IPS-15b (cell line): ENCODE results near the gene FAM83D.

ENCODE experiments used
- H3K27me3 ChIP-seq: one replicate; pipeline ENCODE4 v1.6.1; 2013; ENCODE audit warnings: low read length; ENCODE audit not compliant: control insufficient read depth, insufficient read depth
- H3K36me3 ChIP-seq: one replicate; pipeline ENCODE4 v1.6.1; 2013; ENCODE audit warnings: low read length; ENCODE audit not compliant: control insufficient read depth, insufficient read depth
- H3K4me1 ChIP-seq: one replicate; pipeline ENCODE4 v1.6.1; 2013; ENCODE audit warnings: mild to moderate bottlenecking, low read length; ENCODE audit not compliant: control insufficient read depth, insufficient read depth
- H3K4me3 ChIP-seq: one replicate; pipeline ENCODE4 v1.5.1; 2013; ENCODE audit warnings: low read depth, low read length
- H3K9ac ChIP-seq: one replicate; pipeline ENCODE4 v1.6.1; 2013; ENCODE audit warnings: low read depth, mild to moderate bottlenecking, low read length
- H3K9me3 ChIP-seq: one replicate; pipeline ENCODE4 v1.6.1; 2013; ENCODE audit warnings: mild to moderate bottlenecking, low read length; ENCODE audit not compliant: control insufficient read depth, insufficient read depth

Gene FAM83D

DNA sequence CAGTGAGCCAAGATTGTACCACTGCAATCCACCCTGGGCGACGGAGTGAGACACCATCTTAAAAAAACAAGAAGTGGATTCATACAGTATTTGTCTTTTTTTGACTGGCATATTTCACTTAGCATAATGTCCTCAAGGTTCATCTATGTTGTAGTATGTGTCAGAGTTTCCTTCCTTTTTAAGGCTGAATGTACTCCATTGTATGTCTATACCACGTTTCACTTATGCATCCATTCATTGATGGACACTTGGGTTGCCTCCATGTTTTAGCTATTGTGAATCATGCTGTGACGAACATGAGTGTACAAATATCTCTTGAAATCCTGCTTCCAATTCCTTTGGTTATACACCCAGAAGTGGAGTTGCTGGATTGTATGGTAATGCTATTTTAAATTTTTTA lies 28.9 kb upstream of the FAM83D start:
- Histone ChIP-seq H3K27me3 (no peaks in the 10 kb centered on the region), H3K9ac (no peak overlapping the region), H3K4me3 (no peak overlapping the region), H3K9me3 (no peaks in the 10 kb centered on the region), H3K4me1 (peaks cover 8% of the 10 kb centered on the region), H3K36me3 (no peaks in the 10 kb centered on the region)

DNA sequence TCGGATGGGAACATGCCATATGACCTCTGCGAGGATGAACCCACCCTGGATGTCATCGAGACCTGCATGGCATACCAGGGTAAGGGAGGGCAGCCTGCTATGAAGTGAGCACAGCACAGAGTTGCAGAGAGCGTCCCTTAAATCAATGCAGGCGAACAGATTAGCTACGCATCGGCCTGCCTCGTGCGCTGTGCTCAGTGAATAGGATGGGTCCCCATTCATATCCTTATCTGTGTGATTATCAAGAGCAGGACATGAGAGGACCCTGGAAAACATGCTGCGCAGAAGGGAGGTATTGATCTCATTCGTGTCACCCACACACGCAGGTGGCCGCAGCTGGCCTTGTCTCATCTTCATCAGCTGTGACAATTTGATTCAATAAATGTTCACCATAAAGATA lies 25.6 kb upstream of the FAM83D start:
- Histone ChIP-seq H3K4me3 (no peak overlapping the region), H3K27me3 (no peaks in the 10 kb centered on the region), H3K9ac (no peak overlapping the region), H3K9me3 (no peaks in the 10 kb centered on the region), H3K36me3 (peaks cover 6% of the 10 kb centered on the region), H3K4me1 (no peaks in the 10 kb centered on the region)

DNA sequence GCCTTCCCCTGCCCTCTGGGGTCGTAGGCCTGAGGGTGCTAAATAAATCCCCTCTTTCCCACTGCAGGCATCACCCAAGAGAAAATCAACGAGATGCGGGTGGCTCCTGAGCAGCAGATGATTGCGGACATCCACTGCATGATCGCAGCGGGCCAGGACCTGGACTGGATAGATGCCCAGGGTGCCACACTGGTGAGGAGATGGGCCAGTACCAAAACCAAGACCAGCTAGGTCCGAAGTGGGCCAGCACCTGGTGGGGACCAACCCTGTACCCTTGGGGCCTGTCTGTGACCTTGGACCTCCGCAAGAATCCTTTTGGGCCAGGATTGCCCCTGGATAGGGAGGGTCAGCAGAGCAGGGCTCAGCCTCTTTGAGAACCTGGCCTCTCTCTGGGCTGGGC lies 23.6 kb upstream of the FAM83D start:
- Histone ChIP-seq H3K36me3 (peaks cover 6% of the 10 kb centered on the region), H3K4me1 (no peaks in the 10 kb centered on the region), H3K9me3 (no peaks in the 10 kb centered on the region), H3K9ac (no peak overlapping the region), H3K4me3 (no peak overlapping the region), H3K27me3 (no peaks in the 10 kb centered on the region)

DNA sequence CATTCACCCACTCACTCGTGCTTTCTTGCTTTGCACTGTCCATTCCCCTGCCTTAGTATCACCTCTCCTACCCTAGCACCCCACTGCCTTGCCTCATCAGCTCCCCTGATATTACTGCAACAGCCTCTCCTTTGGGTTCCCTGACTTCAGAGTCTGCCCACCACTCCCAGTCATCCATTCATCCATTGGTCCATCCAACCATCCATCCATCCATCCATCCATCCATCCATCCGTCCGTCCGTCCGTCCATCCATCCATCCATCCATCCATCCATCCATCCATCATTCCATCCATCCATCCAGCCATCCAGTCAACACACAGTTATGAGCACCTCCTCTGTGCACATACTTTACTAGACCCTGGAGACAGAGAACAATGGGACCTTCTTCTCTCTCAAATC lies 22.9 kb upstream of the FAM83D start:
- H3K36me3 ChIP-seq = peaks cover 6% of the 10 kb centered on the region

DNA sequence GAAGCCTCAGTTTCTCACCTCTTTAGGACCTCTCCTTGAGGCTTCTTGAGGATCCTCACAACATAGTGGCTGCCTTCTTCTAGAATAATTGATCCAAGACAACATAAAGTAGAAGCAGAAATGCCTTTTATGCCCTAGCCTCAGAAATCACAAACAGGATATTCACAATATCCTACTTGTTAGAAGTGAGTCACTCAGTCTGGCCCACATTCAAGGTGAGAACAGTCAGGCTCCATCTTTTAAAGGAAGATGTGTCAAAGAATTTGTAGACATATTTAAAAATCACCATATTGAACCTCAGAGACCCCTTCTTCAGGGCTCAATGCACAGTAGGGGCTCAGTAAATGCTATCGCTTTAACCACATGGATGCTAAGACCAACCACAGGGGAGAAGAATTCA lies 20.8 kb upstream of the FAM83D start:
- Histone ChIP-seq H3K4me3 (no peak overlapping the region), H3K36me3 (peaks cover 6% of the 10 kb centered on the region), H3K27me3 (no peaks in the 10 kb centered on the region), H3K4me1 (no peaks in the 10 kb centered on the region), H3K9ac (no peak overlapping the region), H3K9me3 (no peaks in the 10 kb centered on the region)

More for the DNA sequence above, 22.9 kb upstream of the FAM83D start:
- no peaks in the 10 kb centered on the region for H3K4me1 ChIP-seq
- H3K9me3 ChIP-seq = no peaks in the 10 kb centered on the region
- H3K9ac ChIP-seq = no peak overlapping the region
- H3K27me3 ChIP-seq = no peaks in the 10 kb centered on the region
- no peak overlapping the region for H3K4me3 ChIP-seq

DNA sequence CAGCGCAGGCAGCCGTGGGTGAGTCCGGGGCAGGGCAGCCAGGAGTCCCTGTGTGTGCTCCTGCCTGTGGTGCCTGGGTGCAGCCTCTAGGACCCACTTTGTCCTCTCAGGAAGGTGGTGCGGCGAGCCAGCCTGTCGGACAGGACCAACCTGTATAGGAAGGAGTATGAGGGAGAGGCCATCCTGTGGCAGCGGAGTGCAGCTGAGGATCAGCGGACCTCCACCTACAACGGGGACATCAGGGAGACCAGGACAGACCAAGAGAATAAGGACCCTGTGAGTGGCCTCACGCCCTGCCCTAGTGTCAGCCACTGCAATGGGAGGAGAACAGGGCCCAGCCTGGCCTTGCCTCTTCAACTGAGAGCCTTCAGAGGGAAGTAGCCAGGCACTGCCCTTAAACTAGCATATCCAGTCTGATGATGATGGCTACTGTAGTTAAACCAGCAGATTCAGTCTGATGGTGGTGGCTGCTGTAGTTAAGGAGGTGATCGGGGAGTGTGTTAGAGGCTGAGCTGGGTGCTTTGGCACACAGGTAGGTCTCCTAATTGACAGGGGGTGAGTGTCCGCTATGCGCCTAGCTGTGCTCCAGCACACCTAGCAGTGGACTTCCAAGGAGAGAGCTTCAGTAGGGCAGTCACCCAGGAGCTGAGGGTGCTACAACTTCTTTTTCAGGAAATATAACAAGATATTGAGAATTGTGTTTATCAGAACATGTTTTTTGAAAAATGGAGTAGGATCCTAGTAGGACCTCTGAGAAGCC lies 18.1 kb upstream of the FAM83D start:
- H3K9me3 ChIP-seq = no peaks in the 10 kb centered on the region
- peaks cover 6% of the 10 kb centered on the region for H3K36me3 ChIP-seq
- no peak overlapping the region for H3K9ac ChIP-seq
- no peak overlapping the region for H3K4me3 ChIP-seq
- no peaks in the 10 kb centered on the region for H3K4me1 ChIP-seq
- H3K27me3 ChIP-seq = no peaks in the 10 kb centered on the region

DNA sequence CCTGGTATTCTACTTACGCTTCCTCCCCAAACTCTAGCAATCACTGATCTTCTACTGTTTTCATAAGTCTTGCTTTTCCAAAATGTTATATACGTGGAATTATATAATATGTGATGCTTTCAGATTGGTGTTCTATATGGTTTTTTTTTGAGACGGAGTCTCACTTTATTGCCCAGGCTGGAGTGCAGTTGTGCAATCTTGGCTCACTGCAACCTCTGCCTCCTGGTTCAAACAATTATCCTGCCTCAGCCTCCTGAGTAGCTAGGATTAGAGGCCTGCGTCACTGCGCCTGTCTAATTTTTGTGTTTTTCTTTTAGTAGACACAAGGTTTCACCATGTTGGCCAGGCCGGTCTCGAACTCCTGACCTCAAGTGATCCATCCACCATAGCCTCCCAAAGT lies 10.9 kb upstream of the FAM83D start:
- no peak overlapping the region for H3K4me3 ChIP-seq
- no peaks in the 10 kb centered on the region for H3K9me3 ChIP-seq
- H3K36me3 ChIP-seq = peaks cover 4% of the 10 kb centered on the region
- no peaks in the 10 kb centered on the region for H3K27me3 ChIP-seq
- H3K4me1 ChIP-seq = no peaks in the 10 kb centered on the region
- no peak overlapping the region for H3K9ac ChIP-seq

DNA sequence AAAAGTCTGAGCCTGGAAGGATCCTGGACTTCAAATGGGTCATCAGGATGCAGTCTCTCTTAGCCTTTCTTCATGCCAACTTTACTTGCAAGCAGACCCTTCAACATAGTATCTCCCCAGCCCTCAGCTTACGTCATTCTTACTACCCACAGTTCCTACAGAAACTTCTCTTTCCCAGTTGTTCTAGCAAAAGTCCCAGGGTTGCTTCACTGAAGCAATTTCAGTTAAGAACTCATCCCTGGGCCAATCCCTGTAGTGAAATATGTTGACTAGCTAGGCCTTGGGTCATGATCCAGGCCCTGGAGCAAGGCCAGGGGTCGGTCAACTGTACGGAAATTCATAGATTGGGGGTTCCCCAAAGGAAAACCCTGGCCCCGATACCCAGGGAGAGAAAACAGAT lies 8.6 kb upstream of the FAM83D start:
- no peaks in the 10 kb centered on the region for H3K27me3 ChIP-seq
- H3K4me1 ChIP-seq = no peaks in the 10 kb centered on the region
- H3K36me3 ChIP-seq = peaks cover 4% of the 10 kb centered on the region
- H3K9ac ChIP-seq = no peak overlapping the region
- H3K9me3 ChIP-seq = no peaks in the 10 kb centered on the region
- no peak overlapping the region for H3K4me3 ChIP-seq

DNA sequence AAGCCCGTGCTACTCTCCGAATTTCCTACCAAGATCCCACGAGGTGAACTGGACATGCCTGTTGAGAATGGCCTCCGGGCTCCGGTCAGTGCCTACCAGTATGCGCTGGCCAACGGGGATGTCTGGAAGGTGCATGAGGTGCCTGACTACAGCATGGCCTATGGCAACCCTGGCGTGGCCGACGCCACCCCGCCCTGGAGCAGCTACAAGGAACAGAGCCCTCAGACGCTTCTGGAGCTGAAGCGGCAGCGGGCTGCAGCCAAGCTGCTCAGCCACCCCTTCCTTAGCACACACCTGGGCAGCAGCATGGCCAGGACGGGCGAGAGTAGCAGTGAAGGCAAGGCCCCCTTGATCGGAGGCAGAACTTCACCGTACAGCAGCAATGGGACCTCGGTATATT lies 8.0 kb upstream of the FAM83D start:
- Histone ChIP-seq H3K27me3 (no peaks in the 10 kb centered on the region), H3K9me3 (no peaks in the 10 kb centered on the region), H3K9ac (no peak overlapping the region), H3K4me1 (no peaks in the 10 kb centered on the region), H3K36me3 (peaks cover 4% of the 10 kb centered on the region), H3K4me3 (no peak overlapping the region)

DNA sequence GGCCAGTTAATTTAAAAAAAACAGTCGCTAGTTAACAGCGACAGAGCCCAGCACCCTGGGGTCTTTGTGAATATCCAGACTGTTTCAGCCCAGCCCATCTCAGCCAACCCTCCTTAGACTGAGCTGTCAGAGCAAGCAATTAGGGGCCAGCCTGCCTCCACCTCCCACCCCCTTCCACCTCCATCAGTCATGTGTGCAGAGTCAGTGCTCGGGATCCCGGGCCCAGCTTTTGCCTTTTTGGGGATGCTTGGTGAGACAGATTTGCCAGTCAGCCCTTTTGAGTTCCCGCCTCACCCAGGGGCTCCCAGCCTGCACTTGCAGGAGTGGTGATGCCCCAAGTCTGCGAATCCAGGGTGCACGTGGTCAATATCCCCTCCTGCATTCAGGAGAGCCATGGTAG lies 6.5 kb upstream of the FAM83D start:
- Histone ChIP-seq H3K36me3 (peaks cover 4% of the 10 kb centered on the region), H3K27me3 (no peaks in the 10 kb centered on the region), H3K9ac (no peak overlapping the region), H3K4me3 (no peak overlapping the region), H3K4me1 (no peaks in the 10 kb centered on the region), H3K9me3 (no peaks in the 10 kb centered on the region)

DNA sequence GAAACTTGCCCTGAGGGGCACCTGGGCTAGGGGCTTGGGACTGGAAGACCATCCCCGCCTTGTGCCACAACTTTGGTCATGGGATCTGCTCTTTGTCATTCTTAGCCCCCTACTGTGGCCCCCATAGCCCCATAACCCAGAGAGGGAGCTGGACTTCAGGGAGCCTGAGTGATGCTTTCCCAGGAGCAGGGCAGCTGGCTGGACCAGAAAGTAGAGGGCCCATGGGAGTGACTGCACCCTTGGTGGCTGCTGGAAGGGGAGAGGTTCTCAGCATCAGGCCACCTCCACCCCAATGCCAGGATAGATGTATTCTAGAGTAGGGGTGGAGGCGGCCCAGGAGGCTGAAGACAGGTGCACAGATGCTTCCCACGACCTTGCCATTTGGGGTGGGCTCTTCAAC lies 5.8 kb upstream of the FAM83D start:
- Histone ChIP-seq H3K9me3 (no peaks in the 10 kb centered on the region), H3K27me3 (no peaks in the 10 kb centered on the region), H3K4me1 (no peaks in the 10 kb centered on the region), H3K9ac (no peak overlapping the region), H3K4me3 (no peak overlapping the region), H3K36me3 (peaks cover 4% of the 10 kb centered on the region)

DNA sequence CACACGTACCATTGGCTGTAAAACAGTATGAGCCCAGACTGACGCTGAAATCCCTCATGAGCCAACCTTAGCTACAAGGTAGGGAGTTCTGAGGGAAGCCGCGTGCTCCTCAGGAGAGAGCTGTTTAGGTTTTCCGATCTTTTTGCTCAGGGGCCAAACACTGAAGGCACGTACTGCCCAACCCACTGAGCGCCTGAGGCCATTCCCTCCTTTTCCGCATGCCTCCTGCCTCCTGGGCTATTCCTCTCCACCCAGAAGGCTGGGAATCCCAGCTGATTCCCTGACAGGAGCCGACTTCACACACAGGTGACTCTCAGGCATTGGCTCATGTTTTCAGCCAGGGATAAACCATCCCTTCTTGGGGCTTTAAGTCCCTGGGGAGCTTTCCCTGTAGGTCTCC lies 5.4 kb upstream of the FAM83D start:
- no peak overlapping the region for H3K9ac ChIP-seq
- H3K4me3 ChIP-seq = no peak overlapping the region
- H3K9me3 ChIP-seq = no peaks in the 10 kb centered on the region
- no peaks in the 10 kb centered on the region for H3K27me3 ChIP-seq
- no peaks in the 10 kb centered on the region for H3K4me1 ChIP-seq
- peaks cover 4% of the 10 kb centered on the region for H3K36me3 ChIP-seq
